ENCODE data around the gene RGS19. TPM values are rescaled to one million over a fixed set of nuclear protein-coding genes. Genes with fewer than 3 reads are reported as not detected.
A peak's percentile ranks its signal among the peaks of the same experiment; 100 is the strongest.

The RGS19 gene
- total RNA-seq, 1 experiment from 2014 or later: 12.8 TPM

GRCh38 chr20:64082820-64083377 lies 3.6 kb upstream of the RGS19 start:
- Histone ChIP-seq H2BK120ac (ENCODE audit: low read depth, low read length, poor library complexity, severe bottlenecking) (no peak overlapping the region), H2BK15ac (ENCODE audit: low read depth, low read length) (no peak overlapping the region), H3K23me2 (ENCODE audit: insufficient read length, low read depth, low read length, poor library complexity, severe bottlenecking) (peaks cover 20% of the 10 kb centered on the region), H4K5ac (ENCODE audit: insufficient read length, low read depth, low read length) (no peak overlapping the region), H3K14ac (ENCODE audit: insufficient read depth, low read length) (no peak overlapping the region), H3K79me2 (ENCODE audit: insufficient read depth, low read length) (no peaks in the 10 kb centered on the region), H3K9ac (ENCODE audit: extremely low read depth, insufficient read length, low read length) (no peak overlapping the region), H3K4ac (ENCODE audit: low read depth, low read length) (no peak overlapping the region), H3K9me3 (ENCODE audit: control insufficient read depth, low read depth, low read length) (no peaks in the 10 kb centered on the region), H4K91ac (ENCODE audit: insufficient read length, low read depth, low read length) (no peak overlapping the region), H2AFZ (ENCODE audit: low read length) (no peak overlapping the region), H4K8ac (replicated peaks; ENCODE audit: insufficient read length, low read depth, low read length) (no peak overlapping the region), H3K79me1 (ENCODE audit: insufficient read depth, low read depth, low read length, poor library complexity, severe bottlenecking) (no peaks in the 10 kb centered on the region), H3K23ac (ENCODE audit: insufficient read length, low read depth, low read length) (no peak overlapping the region), H2BK12ac (ENCODE audit: insufficient read length, low read depth, low read length) (no peak overlapping the region), H2BK20ac (ENCODE audit: low read depth, low read length, poor library complexity, severe bottlenecking) (no peak overlapping the region), H3K27ac (ENCODE audit: insufficient read length, low read depth, low read length) (no peak overlapping the region), H3K4me2 (ENCODE audit: insufficient read depth, insufficient read length, low read length) (peak overlapping the region; percentile 66), H4K20me1 (ENCODE audit: control insufficient read depth, insufficient read depth, insufficient read length) (no peaks in the 10 kb centered on the region), H3T11ph (ENCODE audit: low read length) (no peak overlapping the region), H3K4me1 (ENCODE audit: insufficient read depth, low read length) (no peaks in the 10 kb centered on the region; the same call in 1 of the 2 replicates), H3K56ac (ENCODE audit: insufficient read length, low read depth, low read length) (no peak overlapping the region), H2BK5ac (ENCODE audit: insufficient read length, low read length) (no peak overlapping the region), H3K18ac (ENCODE audit: insufficient read length, low read depth, low read length) (no peak overlapping the region), H3K27me3 (ENCODE audit: insufficient read depth, low read length) (peaks cover 5% of the 10 kb centered on the region; the same call in 1 of the 2 replicates), H2AK5ac (ENCODE audit: insufficient read length, low read length) (no peak overlapping the region)
- Mint-ChIP-seq H3K4me1 (peaks cover 31 to 44% of the 10 kb centered on the region in 2 experiments), H3K27ac (no peak overlapping the region; a peak in 1 of 7 replicates), H3K9me3 (peaks cover 5 to 7% of the 10 kb centered on the region in 2 experiments; a peak in 4 of 5 replicates), H3K27me3 (ENCODE audit: low read depth) (peaks cover 63% of the 10 kb centered on the region), H3K4me3 (peak overlapping the region; percentile 50 to 77), H3K36me3 (ENCODE audit: insufficient read depth in 1 of 3, low read depth in 3 of 3) (no peaks in the 10 kb centered on the region; a peak in 1 of 7 replicates)
- no peak for TF ChIP-seq CTCF (conservative IDR thresholded peaks at IDR 0.05)
- WGBS (ENCODE audit: extremely low coverage, insufficient read length, low lambda C conversion rate): no CpG with 5 or more reads among the region's 13 CpGs
- DNase-seq: no peak

Data from H9 (cell line).